Islet of Langerhans (tissue), 1 donor: ENCODE measurements around the gene MPG.
"Not testable (repeated sequence)": the region's sequence is repeated elsewhere in the genome, so short reads cannot be mapped to it uniquely, and the experiment has no call there.

ENCODE experiments used
- FAIRE-seq: peaks from one replicate; lab custom pipeline; 2011; peaks lifted over from hg19 to GRCh38; lab: Jason Lieb, UNC

MPG gene

GRCh38 chr16:77807-78443, at the start of gene MPG:
Gene MPG (plus strand): TSS chr16:78225. CDS start chr16:78310, 85 bp downstream.
- no peak for FAIRE-seq

- FAIRE-seq = not testable (repeated sequence)
These were observed 47.4 kb upstream of the MPG start for GRCh38 chr16:30627-31026.

- not testable (repeated sequence) for FAIRE-seq
These were observed 44.7 kb upstream of the MPG start for GRCh38 chr16:33154-33876.

GRCh38 chr16:33877-34647, 44.0 kb upstream of the MPG start:
- no peak for FAIRE-seq

- no peak for FAIRE-seq
These were observed 43.4 kb upstream of the MPG start for GRCh38 chr16:34648-34987.

GRCh38 chr16:35011-35677, 42.9 kb upstream of the MPG start:
- FAIRE-seq = no peak

GRCh38 chr16:35678-36305, 42.2 kb upstream of the MPG start:
- no peak for FAIRE-seq

- FAIRE-seq = no peak
These were observed 41.6 kb upstream of the MPG start for GRCh38 chr16:36336-36984.

GRCh38 chr16:37511-37910, 40.5 kb upstream of the MPG start:
- FAIRE-seq = no peak

- FAIRE-seq = not testable (repeated sequence)
These were observed 39.8 kb upstream of the MPG start for GRCh38 chr16:38206-38605.

- FAIRE-seq = no peak
These were observed 38.8 kb upstream of the MPG start for GRCh38 chr16:38941-39892.

- FAIRE-seq = no peak
These were observed 36.5 kb upstream of the MPG start for GRCh38 chr16:41439-42068.

GRCh38 chr16:42069-42457, 36.0 kb upstream of the MPG start:
- FAIRE-seq = no peak

GRCh38 chr16:42691-43090, 35.3 kb upstream of the MPG start:
- FAIRE-seq = no peak

- no peak for FAIRE-seq
These were observed 34.7 kb upstream of the MPG start for GRCh38 chr16:43294-43693.

GRCh38 chr16:44655-45054, 33.4 kb upstream of the MPG start:
- no peak for FAIRE-seq

- FAIRE-seq = no peak
These were observed 32.6 kb upstream of the MPG start for GRCh38 chr16:45454-45853.

- not testable (repeated sequence) for FAIRE-seq
These were observed 31.5 kb upstream of the MPG start for GRCh38 chr16:46510-46909.

- no peak for FAIRE-seq
These were observed 30.8 kb upstream of the MPG start for GRCh38 chr16:47234-47633.
